UCSD-AML1 (cell line): Measurements from ENCODE around the gene RAPGEF1.

Experiments
- DNase-seq: peaks from one replicate; lab custom pipeline; 2025; ENCODE audit not compliant: unreplicated experiment; lab: John Stamatoyannopoulos, UW

RAPGEF1 gene

GRCh38 chr9:131610231-131610761 lies 129.6 kb downstream of the RAPGEF1 start:
- peak; percentile 39 for DNase-seq

GRCh38 chr9:131609099-131609830 lies 130.6 kb downstream of the RAPGEF1 start:
- no peak for DNase-seq

GRCh38 chr9:131608493-131609037 lies 131.3 kb downstream of the RAPGEF1 start:
- no peak for DNase-seq

- no peak for DNase-seq
Measured at GRCh38 chr9:131607591-131607990, 132.3 kb downstream of the RAPGEF1 start.

GRCh38 chr9:131606896-131607567 lies 132.8 kb downstream of the RAPGEF1 start:
- no peak for DNase-seq

GRCh38 chr9:131605770-131606590 lies 133.9 kb downstream of the RAPGEF1 start:
- DNase-seq, result no peak

GRCh38 chr9:131603711-131604439 lies 136.0 kb downstream of the RAPGEF1 start:
- no peak for DNase-seq

- no peak for DNase-seq
Measured at GRCh38 chr9:131603199-131603598, 136.7 kb downstream of the RAPGEF1 start.

GRCh38 chr9:131601683-131602181 lies 138.1 kb downstream of the RAPGEF1 start:
- DNase-seq, result no peak

- DNase-seq, result no peak
Measured at GRCh38 chr9:131598121-131598520, 141.8 kb downstream of the RAPGEF1 start.

GRCh38 chr9:131597246-131597645 lies 142.6 kb downstream of the RAPGEF1 start:
- DNase-seq, result no peak

GRCh38 chr9:131596430-131596743 lies 143.5 kb downstream of the RAPGEF1 start:
- DNase-seq, result no peak

- DNase-seq, result no peak
Measured at GRCh38 chr9:131595696-131596429, 144.0 kb downstream of the RAPGEF1 start.

GRCh38 chr9:131594906-131595665 lies 144.8 kb downstream of the RAPGEF1 start:
- no peak for DNase-seq

GRCh38 chr9:131593936-131594665 lies 145.8 kb downstream of the RAPGEF1 start:
- no peak for DNase-seq

GRCh38 chr9:131593091-131593820 lies 146.6 kb downstream of the RAPGEF1 start:
- no peak for DNase-seq

GRCh38 chr9:131591845-131592208 lies 148.0 kb downstream of the RAPGEF1 start:
- DNase-seq, result no peak
